GM12878 (cell line): ENCODE measurements around the gene TAF9. TPM values are rescaled to one million over a fixed set of nuclear protein-coding genes. Genes with fewer than 3 reads are reported as not detected.

Source experiments
- ATAC-seq: fragments of 200-7000 bp; cut with Tn5 transposase; 3 replicates; pipeline ENCODE4 v1.9.1; 2020; ENCODE audit warnings: mild to moderate bottlenecking, moderate library complexity
- BruUV-seq: library from RNA; stranded (reverse); fragments of 400-500 nt; replicated peaks from 2 replicates; lab custom pipeline; 2021; lab: Mats Ljungman, UMichigan
- CTCF ChIA-PET: fragments of 300-600 bp; sonication (Branson Sonifier 250); formaldehyde crosslinking; extraction: SDS; loops from one replicate; lab custom pipeline; 2021; ENCODE audit warnings: inconsistent platforms; lab: Yijun Ruan, JAX
- POLR2A ChIA-PET: fragments of 350-600 bp; formaldehyde crosslinking; extraction: SDS; loops from one replicate; lab custom pipeline; 2021; ENCODE audit warnings: inconsistent platforms; lab: Charles Lee
- RAD21 ChIA-PET: fragments of 300-600 bp; sonication (Branson Sonifier 250); formaldehyde crosslinking; loops from one replicate; lab custom pipeline; 2023; ENCODE audit warnings: antibody characterized with exemption; ENCODE audit not compliant: unreplicated experiment; lab: Charles Lee
- SMC1A ChIA-PET: fragments of 300-600 bp; sonication (Branson Sonifier 250); formaldehyde crosslinking; loops from one replicate; lab custom pipeline; 2023; ENCODE audit not compliant: unreplicated experiment, uncharacterized antibody; lab: Charles Lee
- DNase-seq: peaks from one replicate; pipeline ENCODE4 v3.0.0-alpha.2; 2011; ENCODE audit warnings: low read depth, low spot score
- FAIRE-seq: peaks from 3 replicates; lab custom pipeline; 2011; peaks lifted over from hg19 to GRCh38; lab: Jason Lieb, UNC
- H2AFZ ChIP-seq: 2 replicates; pipeline ENCODE4 v1.6.0; 2011; ENCODE audit warnings: low read depth, low read length, control low read depth; ENCODE audit not compliant: control insufficient read depth
- H3K27ac ChIP-seq: 2 replicates; pipeline ENCODE4 v1.5.1; 2011; ENCODE audit warnings: control low read depth; ENCODE audit not compliant: control insufficient read depth, insufficient read depth
- H3K27me3 ChIP-seq, 2 experiments: replicated peaks in 1 of 2; 2 replicates each; pipeline versions ENCODE4 v1.6.0 to v1.6.1; 2011; ENCODE audit warnings: low read length in 1 of 2; ENCODE audit not compliant: control insufficient read depth in 2 of 2, insufficient read depth in 2 of 2
- H3K36me3 ChIP-seq, 2 experiments: 2 replicates each; pipeline ENCODE4 v1.5.1; 2011; ENCODE audit warnings: low read length in 1 of 2; ENCODE audit not compliant: control insufficient read depth in 2 of 2, insufficient read depth in 2 of 2
- H3K4me1 ChIP-seq: 2 replicates; pipeline ENCODE4 v1.6.1; 2011; ENCODE audit warnings: mild to moderate bottlenecking, low read length, moderate library complexity, mixed read lengths; ENCODE audit not compliant: control insufficient read depth, insufficient read depth
- H3K4me2 ChIP-seq: 2 replicates; pipeline ENCODE4 v1.6.0; 2011; ENCODE audit warnings: control low read depth; ENCODE audit not compliant: control insufficient read depth, insufficient read depth
- H3K4me3 ChIP-seq: fragments of 200-600 bp; sonication (generic); 2 replicates; pipeline ENCODE4 v1.5.1; 2016
- H3K79me2 ChIP-seq: 2 replicates; pipeline ENCODE4 v1.6.0; 2011; ENCODE audit warnings: low read length; ENCODE audit not compliant: control insufficient read depth, insufficient read depth
- H3K9ac ChIP-seq: 2 replicates; pipeline ENCODE4 v1.8.0; 2011; ENCODE audit warnings: low read length, control low read depth, mixed read lengths; ENCODE audit not compliant: control insufficient read depth, insufficient read depth
- H3K9me3 ChIP-seq: replicated peaks from 3 replicates; pipeline ENCODE4 v1.5.1; 2011; ENCODE audit warnings: mild to moderate bottlenecking, low read length; ENCODE audit not compliant: control insufficient read depth, insufficient read depth
- H4K20me1 ChIP-seq: 2 replicates; pipeline ENCODE4 v1.6.0; 2011; ENCODE audit not compliant: control insufficient read depth, insufficient read depth
- ESRRA ChIP-seq: IDR thresholded peaks from 2 replicates; pipeline ENCODE4 v1.6.1; 2012; ENCODE audit warnings: mild to moderate bottlenecking, low read length, improper control_type of control experiment
- FOXM1 ChIP-seq: IDR thresholded peaks from 2 replicates; pipeline ENCODE4 v1.6.1; 2012; ENCODE audit warnings: low read depth, mild to moderate bottlenecking, inconsistent platforms, low read length, moderate library complexity
- MTA3 ChIP-seq: IDR thresholded peaks from 2 replicates; pipeline ENCODE4 v1.6.1; 2012; ENCODE audit warnings: low read length, inconsistent platforms, borderline replicate concordance
- NR2F1 ChIP-seq: fragments of 450-650 bp; conservative IDR thresholded peaks from 2 replicates; pipeline ENCODE4 v1.6.1; 2017; ENCODE audit warnings: mild to moderate bottlenecking
- NRF1 ChIP-seq: conservative IDR thresholded peaks from 2 replicates; pipeline ENCODE4 v1.6.1; 2011; ENCODE audit warnings: mild to moderate bottlenecking, low read depth, low read length, improper control_type of control experiment
- POLR2A ChIP-seq: IDR thresholded peaks from 2 replicates; pipeline ENCODE4 v1.6.1; 2011; ENCODE audit warnings: low read depth, mild to moderate bottlenecking, low read length
- POLR2AphosphoS2 ChIP-seq: IDR thresholded peaks from 2 replicates; pipeline ENCODE4 v1.6.1; 2011; ENCODE audit warnings: low read depth, mild to moderate bottlenecking, low read length, improper control_type of control experiment, moderate library complexity
- SMC3 ChIP-seq: IDR thresholded peaks from 2 replicates; pipeline ENCODE4 v1.6.1; 2011; ENCODE audit warnings: low read length, improper control_type of control experiment, borderline replicate concordance
- SREBF1 ChIP-seq: IDR thresholded peaks from 2 replicates; pipeline ENCODE4 v1.6.1; 2012; ENCODE audit warnings: mild to moderate bottlenecking, low read length
- ZNF217 ChIP-seq: fragments of 450-650 bp; IDR thresholded peaks from 2 replicates; pipeline ENCODE4 v1.6.1; 2017; ENCODE audit warnings: antibody characterized with exemption, mild to moderate bottlenecking
- ZNF274 ChIP-seq: IDR thresholded peaks from one replicate; pipeline ENCODE4 v1.8.0; 2011; ENCODE audit not compliant: insufficient read length, insufficient read depth
- WGBS: methylation state at CpG from one replicate; pipeline ENCODE4 v1.1.6; 2016; ENCODE audit warnings: low lambda C conversion rate; ENCODE audit not compliant: insufficient replicate concordance, insufficient coverage; ENCODE audit errors: missing lambda C conversion rate; 5-methylcytosine and 5-hydroxymethylcytosine counted together
- in situ Hi-C: fragments of 300-500 bp; cut with MboI; formaldehyde crosslinking; loops from 9 replicates; pipeline ENCODE4 v1.14.3; 2018; ENCODE audit warnings: mixed read lengths
- intact Hi-C: fragments of 100-400 bp; cut with micrococcal nuclease; formaldehyde crosslinking; loops from one replicate; pipeline ENCODE4 v1.14.2; 2022; ENCODE audit not compliant: unreplicated experiment
- polyA plus RNA-seq, 11 experiments: library from polyadenylated mRNA; depleted of rRNA in 4 of 11; unstranded in 6 of 11; stranded (reverse) in 5 of 11; fragments of >200 nt; fragmentation: Nextera tagmentation in 4 of 11; fragmentation: Illumina TruSeq in 1 of 11; extraction: Ambion mirVana in 4 of 11; extraction: Trizol in 1 of 11; gene quantifications; 1 replicate in 1 of 11; 2 replicates in 10 of 11; pipeline versions ENCODE4 v1.2.1 to v1.2.3, GENCODE V29; 2011 to 2016; ENCODE audit warnings: inconsistent platforms in 2 of 11, missing spikeins in 2 of 11, low read depth in 1 of 11
- total RNA-seq, 4 experiments: library from RNA; depleted of rRNA in 3 of 4; stranded (reverse); fragments of >200 nt in 3 of 4; fragmentation: Illumina TruSeq in 1 of 4; extraction: Trizol in 1 of 4; gene quantifications; 2 replicates each; pipeline versions ENCODE4 v1.2.1 to v1.2.3, GENCODE V29; 2013 to 2021
- TF ChIP-seq, protein P1 (sequence below): fragments of 150-350 bp; IDR thresholded peaks from 2 replicates; pipeline ENCODE4 v1.6.1; 2016; ENCODE audit warnings: low read depth, low read length
- TF ChIP-seq, protein P2 (sequence below): fragments of 450-650 bp; IDR thresholded peaks from 2 replicates; pipeline ENCODE4 v1.6.1; 2017; ENCODE audit warnings: low read depth, mild to moderate bottlenecking, moderate library complexity

Gene TAF9
- total and polyA plus RNA-seq, 10 of the 15 experiments (the other 5 are each of a cell fraction or from before 2014, with no cell fraction given): 64.4 to 318 (median 150) TPM

DNA sequence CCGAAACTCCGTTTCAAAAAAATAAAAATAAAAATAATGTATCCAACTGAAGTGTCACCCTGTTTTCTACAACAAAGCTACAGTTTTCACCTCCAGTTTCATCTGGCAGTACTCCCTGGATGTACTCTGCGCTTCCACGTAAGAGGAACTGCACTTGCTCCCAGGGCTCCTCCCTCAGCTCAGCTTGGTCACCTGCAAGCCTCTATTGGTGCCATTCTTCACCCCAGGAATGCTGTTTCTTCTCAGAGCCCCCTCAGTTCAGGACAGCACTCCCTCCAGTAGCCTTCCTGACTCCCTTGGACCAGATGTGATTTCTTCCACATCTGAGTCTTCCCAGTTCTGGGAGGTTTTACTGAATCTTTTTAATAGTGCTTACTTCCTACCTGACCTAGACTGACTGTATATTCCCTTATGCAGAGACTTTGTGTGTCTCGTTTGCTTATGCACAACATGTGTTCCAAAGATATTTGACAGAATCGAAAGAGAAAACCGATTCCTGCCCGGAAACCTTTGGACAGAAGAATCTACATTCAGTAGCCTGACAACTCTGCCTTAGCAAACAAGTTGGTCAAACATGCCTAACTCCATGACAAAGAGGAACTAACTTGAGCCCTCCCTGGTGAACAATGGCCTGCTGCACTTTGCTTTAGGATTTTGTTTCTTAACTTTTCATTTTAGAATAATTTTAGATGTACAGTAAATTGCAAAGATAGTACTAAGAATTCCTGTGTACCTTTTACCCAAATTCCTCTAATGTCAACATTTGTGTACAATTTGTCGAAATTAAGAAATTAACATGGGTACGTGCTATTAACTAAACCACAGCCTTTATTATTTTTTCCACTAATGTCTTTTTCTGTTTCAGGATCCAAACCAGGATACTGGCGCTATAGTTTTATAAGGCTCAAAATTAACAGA, 37.5 kb downstream of the TAF9 start (continued):
- no peak for TF ChIP-seq POLR2A
- TF ChIP-seq, protein P1, sequence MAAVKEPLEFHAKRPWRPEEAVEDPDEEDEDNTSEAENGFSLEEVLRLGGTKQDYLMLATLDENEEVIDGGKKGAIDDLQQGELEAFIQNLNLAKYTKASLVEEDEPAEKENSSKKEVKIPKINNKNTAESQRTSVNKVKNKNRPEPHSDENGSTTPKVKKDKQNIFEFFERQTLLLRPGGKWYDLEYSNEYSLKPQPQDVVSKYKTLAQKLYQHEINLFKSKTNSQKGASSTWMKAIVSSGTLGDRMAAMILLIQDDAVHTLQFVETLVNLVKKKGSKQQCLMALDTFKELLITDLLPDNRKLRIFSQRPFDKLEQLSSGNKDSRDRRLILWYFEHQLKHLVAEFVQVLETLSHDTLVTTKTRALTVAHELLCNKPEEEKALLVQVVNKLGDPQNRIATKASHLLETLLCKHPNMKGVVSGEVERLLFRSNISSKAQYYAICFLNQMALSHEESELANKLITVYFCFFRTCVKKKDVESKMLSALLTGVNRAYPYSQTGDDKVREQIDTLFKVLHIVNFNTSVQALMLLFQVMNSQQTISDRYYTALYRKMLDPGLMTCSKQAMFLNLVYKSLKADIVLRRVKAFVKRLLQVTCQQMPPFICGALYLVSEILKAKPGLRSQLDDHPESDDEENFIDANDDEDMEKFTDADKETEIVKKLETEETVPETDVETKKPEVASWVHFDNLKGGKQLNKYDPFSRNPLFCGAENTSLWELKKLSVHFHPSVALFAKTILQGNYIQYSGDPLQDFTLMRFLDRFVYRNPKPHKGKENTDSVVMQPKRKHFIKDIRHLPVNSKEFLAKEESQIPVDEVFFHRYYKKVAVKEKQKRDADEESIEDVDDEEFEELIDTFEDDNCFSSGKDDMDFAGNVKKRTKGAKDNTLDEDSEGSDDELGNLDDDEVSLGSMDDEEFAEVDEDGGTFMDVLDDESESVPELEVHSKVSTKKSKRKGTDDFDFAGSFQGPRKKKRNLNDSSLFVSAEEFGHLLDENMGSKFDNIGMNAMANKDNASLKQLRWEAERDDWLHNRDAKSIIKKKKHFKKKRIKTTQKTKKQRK: no peak

DNA sequence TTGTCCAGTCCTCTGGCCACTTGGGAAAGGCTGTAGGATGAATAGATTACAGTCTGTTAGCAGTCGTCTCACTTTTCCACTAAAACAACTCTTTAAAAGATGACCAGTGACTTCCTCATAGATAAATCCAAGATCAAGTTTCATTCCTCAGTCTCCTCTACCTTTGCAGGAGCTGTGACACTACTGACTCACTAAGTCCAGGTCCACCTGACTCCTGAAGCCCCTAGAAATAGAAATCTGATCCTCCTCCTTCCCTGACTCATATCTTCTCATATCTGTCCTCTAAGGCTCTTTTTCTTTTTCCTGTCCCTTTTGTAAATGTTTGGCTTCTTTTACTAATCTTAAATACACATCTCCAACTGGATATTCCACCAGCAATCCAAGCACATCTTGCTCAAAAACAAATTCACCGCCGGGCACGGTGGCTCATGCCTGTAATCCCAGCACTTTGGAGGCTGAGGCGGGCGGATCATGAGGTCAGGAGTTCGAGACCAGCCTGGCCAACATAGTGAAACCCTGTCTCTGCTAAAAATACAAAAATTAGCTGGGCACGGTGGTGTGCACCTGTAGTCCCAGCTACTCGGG, 39.3 kb downstream of the TAF9 start:
- no peak for ATAC-seq
- intact Hi-C loops: no loop called here

More for the DNA sequence above, 39.3 kb downstream of the TAF9 start:
- H3K4me3 ChIP-seq: no peak overlapping the region
- no peaks in the 10 kb centered on the region for H3K9me3 ChIP-seq
- no peak for TF ChIP-seq FOXM1
- no peak for TF ChIP-seq NR2F1
- no peak for TF ChIP-seq NRF1
- no peak for TF ChIP-seq SREBF1
- no peak for TF ChIP-seq ZNF274
- TF ChIP-seq POLR2AphosphoS2: no peak
- TF ChIP-seq SMC3: no peak
- no peak for TF ChIP-seq ESRRA
- TF ChIP-seq MTA3: no peak
- no peak for TF ChIP-seq ZNF217
- TF ChIP-seq, protein P2, sequence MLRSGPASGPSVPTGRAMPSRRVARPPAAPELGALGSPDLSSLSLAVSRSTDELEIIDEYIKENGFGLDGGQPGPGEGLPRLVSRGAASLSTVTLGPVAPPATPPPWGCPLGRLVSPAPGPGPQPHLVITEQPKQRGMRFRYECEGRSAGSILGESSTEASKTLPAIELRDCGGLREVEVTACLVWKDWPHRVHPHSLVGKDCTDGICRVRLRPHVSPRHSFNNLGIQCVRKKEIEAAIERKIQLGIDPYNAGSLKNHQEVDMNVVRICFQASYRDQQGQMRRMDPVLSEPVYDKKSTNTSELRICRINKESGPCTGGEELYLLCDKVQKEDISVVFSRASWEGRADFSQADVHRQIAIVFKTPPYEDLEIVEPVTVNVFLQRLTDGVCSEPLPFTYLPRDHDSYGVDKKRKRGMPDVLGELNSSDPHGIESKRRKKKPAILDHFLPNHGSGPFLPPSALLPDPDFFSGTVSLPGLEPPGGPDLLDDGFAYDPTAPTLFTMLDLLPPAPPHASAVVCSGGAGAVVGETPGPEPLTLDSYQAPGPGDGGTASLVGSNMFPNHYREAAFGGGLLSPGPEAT: no peak
- TF ChIP-seq, all 136 proteins: peak for 0
- Histone ChIP-seq H3K79me2 (peaks cover 2% of the 10 kb centered on the region), H3K27ac (no peak overlapping the region), H3K36me3 (no peaks in the 10 kb centered on the region), H4K20me1 (no peaks in the 10 kb centered on the region), H2AFZ (no peak overlapping the region), H3K9ac (no peak overlapping the region), H3K27me3 (no peaks in the 10 kb centered on the region), H3K4me1 (peaks cover 3% of the 10 kb centered on the region; the same call in 1 of the 2 replicates), H3K4me2 (no peak overlapping the region)
- RAD21 ChIA-PET: interaction anchor here (0.7 kb wide), 1 partner anchor 138 kb away, joined by 3 read pairs; no protein-coding TSS in a partner anchor
- in situ Hi-C loops: no loop called here
- POLR2A ChIA-PET: interaction anchor here (0.7 kb wide), 1 partner anchor 894 kb away, joined by 6 read pairs; no protein-coding TSS in a partner anchor
- no peak for DNase-seq
- SMC1A ChIA-PET: no interaction called here
- CTCF ChIA-PET: interaction anchor here (0.8 to 1.8 kb wide), 2 partner anchors 9 to 10 kb away, joined by 3 to 4 read pairs; no protein-coding TSS in a partner anchor
- 96% methylated on average over 9 of the region's 9 CpGs for WGBS
- FAIRE-seq: no peak
- no TSS peak for BruUV-seq
